NCI-H1436 (cell line): ENCODE measurements around the gene FOSL2.

Source experiments
- DNase-seq: peaks from one replicate; lab custom pipeline; 2025; lab: John Stamatoyannopoulos, UW

Gene FOSL2

GRCh38 chr2:28374331-28374730 is 18.3 kb upstream of the FOSL2 start:
- DNase-seq, result no peak

- no peak for DNase-seq
Observed at GRCh38 chr2:28375236-28375635, 17.4 kb upstream of the FOSL2 start.

- DNase-seq, result no peak
Observed at GRCh38 chr2:28375742-28376631, 16.7 kb upstream of the FOSL2 start.

DNA sequence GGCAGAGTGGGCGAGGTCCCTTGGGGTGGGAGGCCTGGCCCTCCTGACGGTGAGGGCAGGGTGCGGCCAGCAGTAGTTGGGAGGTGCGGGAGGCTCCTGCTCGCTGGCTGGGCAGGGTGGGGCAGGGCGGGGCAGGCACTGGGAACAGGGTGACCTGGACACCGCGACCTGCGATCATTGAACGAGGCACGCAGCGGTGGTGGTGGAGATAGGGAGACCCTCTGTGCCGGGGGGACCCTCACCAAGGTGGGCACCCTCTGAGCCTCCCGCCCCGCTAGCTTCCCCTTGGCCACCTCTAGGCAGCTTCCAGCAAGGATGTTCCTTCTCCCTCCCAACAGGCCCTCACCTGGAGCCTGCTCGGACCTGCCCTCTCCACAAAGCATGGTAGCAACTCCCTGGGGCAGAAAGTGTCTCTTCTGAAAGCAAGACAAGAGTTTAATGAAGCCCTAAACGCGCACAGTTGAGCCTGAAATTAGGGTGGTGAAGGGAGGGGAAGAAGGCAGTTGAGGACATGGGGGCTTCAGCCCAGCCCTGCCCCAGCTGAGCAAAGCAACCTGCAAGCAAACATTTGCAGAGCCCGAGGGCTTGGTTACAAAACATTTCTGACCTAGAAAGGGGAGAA is 15.4 kb upstream of the FOSL2 start:
- DNase-seq, result no peak

- peak; percentile 46 for DNase-seq
Observed at GRCh38 chr2:28377984-28378678, 14.5 kb upstream of the FOSL2 start.

GRCh38 chr2:28378679-28379584 is 13.7 kb upstream of the FOSL2 start:
- no peak for DNase-seq

DNA sequence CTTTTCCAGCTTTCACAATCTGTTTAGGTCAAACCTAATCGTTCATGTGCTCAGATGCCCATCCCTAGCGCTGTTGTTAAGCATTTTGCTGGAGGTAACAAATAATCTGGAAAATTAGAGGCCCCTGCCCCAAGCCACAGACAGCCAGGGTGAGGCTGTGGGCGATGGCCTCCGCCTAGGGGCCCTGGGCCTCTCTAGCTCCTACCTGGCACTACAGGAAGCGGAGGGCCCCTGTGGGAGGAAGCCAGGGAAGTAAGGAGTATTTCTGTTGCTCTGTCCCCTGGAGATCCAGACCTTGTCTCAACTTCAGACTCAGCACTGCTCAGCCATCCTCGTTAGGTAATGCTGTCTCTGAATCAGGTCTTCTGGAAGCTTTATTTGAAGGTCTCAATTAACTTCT is 12.4 kb upstream of the FOSL2 start:
- no peak for DNase-seq

DNA sequence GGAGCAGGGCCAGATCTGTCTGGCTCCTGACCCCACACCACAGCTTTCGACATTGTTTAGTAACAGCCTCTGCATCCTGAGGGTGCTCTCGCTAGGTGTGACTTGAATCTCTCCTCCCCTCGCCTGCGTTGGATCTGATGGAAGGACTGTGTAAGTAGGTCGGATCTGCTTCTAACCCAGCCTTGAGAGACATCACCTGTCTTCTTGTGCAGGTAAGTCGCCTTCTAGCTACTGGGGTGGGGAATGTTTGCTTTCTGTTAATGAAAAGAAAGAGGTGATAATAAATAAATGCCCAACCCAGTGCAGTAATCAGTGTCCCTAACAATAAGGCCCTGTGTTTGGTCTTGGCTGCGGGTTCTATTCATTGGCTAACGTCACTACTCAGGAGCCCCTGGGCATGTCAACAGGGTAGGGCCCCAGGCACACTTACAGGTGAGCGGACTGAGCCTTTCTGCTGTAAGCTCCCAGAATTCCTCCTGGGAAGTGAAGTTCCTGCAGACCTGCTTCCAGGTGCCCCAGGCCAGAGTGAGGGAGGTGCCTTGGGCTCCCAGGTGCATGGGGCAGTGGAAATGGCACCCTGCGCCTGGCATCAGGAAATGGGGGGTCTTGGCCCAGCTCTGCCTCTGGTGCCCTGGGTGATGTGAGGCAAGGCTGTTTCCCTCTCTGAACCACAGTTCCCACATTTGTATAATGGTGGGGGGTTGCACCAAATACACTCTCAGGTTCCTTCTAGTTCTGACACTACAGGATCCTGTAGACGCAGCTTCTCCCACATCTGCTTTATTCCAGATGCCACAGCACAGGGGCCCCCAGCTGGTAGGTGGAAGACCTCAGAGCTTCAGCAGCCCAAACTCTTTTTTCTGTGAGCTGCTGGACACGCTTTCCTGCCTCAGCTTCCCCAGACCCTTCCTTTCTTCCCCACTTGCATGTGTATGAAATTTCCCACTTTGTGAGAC is 11.2 kb upstream of the FOSL2 start:
- DNase-seq, result no peak

DNA sequence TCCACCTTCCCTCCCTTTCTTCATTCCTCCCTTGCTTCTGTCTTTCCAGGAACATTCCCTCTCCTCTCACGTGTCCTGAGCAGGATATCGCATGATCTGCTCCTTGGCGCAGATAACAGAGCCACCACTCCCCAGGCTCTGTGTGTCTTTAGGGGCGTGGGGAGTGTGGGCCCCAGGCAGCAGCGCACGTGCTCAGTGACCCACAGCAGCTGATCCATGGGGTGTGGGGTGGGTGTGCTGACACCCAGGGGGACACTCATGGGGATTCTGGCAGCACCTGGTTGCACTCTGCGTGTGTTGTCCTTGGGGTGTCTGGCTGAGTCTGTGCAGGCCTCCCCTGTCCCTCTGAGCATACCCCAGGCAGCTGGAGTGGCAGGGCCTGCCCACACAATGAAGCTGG is 9.9 kb upstream of the FOSL2 start:
- no peak for DNase-seq

DNA sequence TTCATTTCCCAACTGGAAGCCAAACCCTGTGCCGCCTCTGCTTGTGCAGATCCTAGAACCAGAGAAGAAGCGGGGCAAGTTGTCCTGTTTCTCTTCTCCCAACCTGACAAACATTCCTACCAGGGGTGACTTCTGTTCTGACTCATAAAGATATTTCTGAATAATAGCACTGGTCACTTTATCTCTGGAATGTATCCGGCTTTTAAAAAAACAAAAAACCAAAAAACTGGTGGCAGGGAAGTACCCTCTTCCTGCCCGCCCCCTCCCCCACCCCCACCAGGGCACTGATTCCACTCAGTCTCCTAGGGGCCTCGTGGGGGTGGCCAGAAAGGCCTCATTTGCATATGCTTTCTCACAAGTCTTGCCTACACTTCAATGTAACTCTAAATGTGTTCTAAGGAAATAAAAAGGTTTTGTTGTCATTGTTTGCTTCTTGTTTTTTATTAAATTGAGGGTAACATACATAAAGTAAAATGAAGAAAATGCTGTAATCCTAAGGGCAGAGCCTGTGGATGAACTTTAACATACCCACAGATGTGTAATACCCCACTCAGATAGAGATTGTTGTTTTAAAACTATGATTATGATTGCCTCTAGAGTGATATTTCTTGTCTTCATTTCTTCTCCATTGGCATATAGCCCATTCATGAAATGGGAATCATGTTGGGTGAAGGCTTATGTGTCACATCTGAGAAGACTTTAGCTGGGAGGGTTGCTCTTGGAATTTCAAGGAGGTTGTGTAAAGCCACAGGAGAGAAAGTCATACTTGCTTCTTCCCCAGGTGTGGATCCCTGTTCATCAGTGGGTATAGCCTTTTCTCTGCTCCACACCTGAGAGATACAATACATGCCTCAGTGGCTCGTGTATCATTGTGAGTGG is 5.3 kb upstream of the FOSL2 start:
- DNase-seq, result no peak

GRCh38 chr2:28389399-28390240 is 3.0 kb upstream of the FOSL2 start:
- no peak for DNase-seq

GRCh38 chr2:28390241-28390745 is 2.4 kb upstream of the FOSL2 start:
- DNase-seq, result peak; percentile 43

DNA sequence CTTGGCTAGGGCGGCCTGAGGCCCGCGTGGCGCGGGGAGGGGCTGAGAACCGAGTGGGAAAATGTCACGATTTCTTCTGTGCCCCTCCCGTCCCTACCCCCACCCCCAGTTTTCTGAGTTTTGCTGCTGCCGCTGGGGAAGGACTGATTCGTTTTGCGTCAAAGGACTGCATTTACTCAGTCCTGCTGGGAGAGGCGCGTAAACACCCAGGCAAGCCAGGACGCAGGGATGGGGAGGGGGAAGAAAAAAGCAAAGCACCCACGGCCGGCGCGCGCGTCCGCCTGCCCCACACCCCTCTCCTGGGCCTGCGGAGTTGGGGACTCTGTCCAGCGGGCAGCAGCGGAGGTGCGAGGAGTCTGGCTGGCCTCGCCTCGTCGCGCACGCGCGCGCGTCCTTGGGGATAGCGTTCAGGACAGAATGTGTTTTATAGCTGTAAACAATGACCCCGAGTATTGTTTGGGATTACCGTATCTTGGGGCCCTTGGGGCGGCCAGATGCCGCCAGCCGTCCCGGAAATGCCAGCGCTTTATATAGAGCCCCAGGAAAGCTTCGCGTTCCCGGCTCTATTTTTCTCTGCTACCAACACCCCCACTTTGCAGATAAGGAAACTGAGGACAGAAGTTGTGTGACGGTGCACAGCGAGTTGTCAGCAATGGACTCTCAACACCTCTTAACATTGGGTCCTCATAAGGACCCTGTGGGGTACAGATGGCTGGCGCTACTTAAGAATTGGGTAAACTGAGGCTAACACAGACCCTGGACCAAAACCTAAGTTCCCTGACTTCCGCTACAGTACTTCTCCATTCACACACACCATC is 1.7 kb upstream of the FOSL2 start:
- DNase-seq, result no peak

- peak; percentile 76 for DNase-seq
Observed at GRCh38 chr2:28391564-28392296, 928 bp upstream of the FOSL2 start.

DNA sequence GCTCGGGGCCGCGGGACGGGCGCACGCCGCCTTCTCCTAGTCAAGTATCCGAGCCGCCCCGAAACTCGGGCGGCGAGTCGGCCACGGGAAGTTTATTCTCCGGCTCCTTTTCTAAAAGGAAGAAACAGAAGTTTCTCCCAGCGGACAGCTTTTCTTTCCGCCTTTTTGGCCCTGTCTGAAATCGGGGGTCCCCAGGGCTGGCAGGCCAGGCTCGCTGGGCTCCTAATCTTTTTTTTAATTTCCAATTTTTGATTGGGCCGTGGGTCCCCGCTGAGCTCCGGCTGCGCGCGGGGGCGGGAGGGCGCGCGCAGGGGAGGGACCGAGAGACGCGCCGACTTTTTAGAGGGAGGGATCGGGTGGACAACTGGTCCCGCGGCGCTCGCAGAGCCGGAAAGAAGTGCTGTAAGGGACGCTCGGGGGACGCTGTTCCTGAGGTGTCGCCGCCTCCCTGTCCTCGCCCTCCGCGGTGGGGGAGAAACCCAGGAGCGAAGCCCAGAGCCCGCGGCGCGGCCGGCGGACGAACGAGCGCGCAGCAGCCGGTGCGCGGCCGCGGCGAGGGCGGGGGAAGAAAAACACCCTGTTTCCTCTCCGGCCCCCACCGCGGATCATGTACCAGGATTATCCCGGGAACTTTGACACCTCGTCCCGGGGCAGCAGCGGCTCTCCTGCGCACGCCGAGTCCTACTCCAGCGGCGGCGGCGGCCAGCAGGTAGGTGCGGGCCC is 617 bp downstream of the FOSL2 start:
- DNase-seq, result no peak

- DNase-seq, result no peak
Observed at GRCh38 chr2:28394331-28394877, 1.7 kb downstream of the FOSL2 start.
